Activated T-helper 1 cell treated with Interleukin-2 at 50 U/mL for 16 hours (primary cell): ENCODE results near the gene ISYNA1.

Source experiments
- DNase-seq: peaks from one replicate; pipeline ENCODE4 v3.0.0-alpha.2; 2020; ENCODE audit warnings: low read depth

Gene ISYNA1

DNA sequence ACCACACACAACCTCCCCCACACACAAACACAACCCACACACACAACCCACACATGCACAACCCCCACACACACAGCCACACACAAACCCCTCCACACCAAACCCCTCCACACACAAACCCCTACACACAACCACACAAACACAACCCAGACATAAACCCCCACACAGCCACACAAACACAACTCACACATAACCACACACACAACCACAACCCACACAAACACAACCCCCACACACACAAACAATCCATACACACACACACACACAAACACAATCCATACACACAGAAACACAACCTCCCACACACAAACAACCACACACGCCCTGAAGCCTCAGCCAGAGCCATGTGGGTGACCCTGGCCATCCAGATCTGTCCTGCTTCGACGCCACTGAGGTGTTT lies 30.0 kb upstream of the ISYNA1 start:
- DNase-seq: no peak

DNA sequence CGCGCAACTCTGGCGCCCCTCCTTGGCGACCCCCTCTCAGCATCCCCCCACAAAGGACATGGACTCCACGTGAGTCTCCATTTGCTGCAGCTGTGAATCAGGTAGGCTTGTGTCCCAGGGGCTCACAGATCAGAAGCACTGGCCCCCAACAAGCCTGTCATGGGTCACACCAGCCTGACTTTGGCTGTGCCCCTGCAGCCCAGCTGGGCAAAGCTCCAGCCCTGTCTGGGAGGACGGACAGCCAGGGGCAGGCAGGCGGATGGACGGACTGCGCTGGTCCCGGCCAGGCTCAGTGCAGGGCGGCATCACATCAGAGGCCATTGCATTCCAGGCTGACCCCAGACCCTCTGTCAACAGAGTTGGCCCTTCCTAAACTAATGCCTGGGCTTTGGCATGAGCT lies 28.4 kb upstream of the ISYNA1 start:
- no peak for DNase-seq

DNA sequence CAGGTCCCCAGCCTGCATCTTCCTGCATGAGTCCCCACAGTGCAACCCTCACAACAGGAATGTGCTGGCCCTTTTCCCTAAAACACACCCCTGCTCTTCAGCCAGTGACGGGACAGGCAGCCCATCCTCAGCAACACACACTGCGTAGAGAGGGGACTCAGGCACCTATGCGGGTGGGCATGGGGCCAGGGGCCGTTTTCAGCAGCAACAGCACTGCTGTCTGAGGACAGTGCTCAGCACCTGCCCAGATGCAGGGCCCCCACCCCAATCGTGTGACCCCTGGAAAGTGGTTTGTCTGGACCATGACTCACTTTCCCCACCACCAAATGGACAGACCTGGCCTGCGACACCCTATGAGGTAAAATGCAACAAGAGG lies 28.0 kb upstream of the ISYNA1 start:
- no peak for DNase-seq

DNA sequence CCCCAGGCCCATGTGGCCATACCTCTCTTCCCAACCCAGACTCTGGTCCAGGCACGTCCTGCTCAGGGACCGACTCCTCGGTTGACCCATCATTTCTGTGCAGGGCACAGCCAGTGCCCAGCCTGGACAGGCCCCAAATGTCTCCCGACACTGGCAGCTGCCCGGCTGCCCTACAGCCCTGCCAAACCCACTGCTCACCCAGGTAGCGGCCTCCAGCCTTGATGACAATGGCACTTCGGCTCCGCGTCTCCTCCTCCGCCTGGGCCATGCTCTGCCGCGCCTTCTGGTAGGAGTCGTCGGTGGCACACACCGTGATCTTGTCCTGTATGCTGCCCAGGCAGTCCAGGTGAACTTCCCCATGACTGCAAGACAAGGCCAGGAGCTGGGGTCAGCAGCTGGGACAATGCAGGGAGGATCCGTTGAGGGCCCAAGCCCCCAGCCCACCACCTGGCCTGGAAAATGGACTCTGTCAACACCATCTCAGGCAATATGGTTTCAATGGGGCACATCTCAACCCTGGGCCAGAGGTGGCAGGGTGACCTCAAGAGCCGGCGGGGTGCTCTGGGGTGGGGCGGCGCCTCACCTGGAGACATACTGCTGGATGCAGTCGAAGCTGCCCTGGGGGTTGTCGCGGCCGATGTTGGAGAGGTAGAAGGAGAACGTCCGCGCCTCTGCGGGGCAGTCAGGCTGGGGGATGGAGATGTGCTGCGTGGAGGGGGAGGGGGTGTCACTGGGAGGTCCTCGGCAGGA lies 27.5 kb upstream of the ISYNA1 start:
- DNase-seq: no peak

DNA sequence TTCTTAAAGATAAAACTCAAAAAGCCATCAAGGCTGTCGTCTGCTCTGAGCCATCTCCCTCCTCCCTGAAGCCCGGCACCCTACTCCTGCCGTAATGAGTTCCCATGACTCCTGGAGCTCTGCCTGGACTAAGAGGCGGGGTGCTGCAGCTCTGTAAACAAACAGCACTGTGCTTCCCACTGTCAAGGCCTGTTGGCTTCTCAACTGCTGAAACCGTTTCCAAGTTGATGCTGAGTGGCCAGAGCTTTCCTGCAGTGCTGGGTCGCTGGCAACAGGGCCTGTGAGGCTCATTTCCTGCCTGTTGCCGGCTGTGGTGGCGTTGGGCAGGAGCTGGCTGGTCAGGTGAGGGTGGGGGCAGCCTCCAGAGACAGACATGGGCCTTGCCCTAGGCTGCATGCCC lies 26.7 kb upstream of the ISYNA1 start:
- DNase-seq: no peak

DNA sequence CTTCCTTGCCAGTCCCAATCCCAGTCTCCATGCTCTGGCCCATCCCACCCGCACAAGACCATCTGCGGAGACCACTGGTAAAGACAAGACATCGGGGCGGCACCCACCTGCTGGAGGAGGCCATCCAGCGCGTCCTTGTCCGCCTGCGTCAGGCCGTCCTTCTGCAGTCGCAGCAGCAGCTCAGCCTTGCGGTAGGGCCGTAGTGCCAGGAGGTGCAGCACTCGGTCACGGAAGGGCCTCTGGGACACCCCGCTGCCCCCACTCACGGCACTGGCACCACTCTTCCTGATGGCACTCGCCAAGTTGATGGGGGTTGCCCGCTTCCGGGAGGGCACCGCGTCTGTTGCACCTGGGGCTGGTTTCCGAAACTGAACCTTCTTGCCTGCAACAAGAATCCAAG lies 23.5 kb upstream of the ISYNA1 start:
- DNase-seq: no peak

DNA sequence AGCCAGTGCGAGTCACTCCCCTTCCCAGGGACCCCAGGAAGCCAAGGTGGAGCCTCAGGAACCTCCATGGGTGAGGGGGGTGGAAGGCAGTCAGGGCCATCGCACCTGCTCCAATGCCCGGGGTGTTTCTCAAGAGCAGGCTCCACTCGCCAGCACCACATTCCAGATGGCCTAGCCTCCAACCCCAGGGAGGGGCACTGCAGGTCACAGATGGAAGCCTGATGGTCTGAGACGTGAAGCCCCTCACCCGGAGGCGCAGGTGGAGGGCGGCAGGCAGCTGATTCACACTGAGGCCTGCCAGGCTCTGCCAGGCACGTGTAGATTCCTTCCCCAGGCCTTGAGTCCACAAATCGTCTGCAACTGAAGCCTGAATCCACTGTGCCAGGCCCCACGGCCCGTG lies 23.0 kb upstream of the ISYNA1 start:
- DNase-seq: no peak

DNA sequence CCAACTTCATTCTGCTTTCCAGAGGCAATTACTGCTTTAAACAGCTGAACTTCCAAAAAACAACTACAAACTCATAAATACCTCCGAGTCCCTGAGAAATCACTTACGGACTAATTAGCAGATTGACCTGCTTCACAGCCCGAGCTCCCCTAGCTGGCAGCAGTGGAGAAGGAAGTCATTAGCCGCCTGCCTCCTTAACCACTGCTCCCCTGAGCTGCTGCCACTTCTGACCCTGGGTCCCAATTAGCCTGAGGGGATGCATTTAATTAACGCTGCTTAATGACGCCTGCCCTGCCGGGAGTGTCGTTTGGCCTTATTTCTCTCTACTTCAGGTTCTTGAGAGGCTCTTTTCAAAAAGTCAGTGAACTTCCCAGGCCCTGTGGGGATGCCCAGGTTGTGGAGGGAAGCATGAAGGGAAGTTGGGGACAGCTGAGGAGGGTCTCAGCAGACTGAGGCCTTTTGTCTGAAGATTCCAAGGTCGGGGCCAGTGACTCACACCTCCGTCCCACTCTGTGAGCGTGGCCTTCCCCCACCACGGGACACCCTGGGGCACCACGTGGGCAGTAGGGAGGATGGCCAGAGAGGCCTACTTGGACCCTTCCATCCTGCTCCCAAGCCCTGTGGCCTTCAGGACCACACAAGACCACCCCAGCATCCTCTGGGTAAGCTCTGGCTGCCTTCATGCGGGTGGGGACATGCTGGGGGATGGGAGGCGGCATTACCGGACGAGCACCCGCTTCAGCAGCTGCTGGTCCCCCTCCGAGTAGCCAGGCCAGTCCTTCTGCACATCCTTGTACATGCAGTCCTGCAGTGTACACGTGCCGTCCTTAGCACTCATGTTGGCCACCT lies 19.8 kb upstream of the ISYNA1 start:
- DNase-seq: no peak

DNA sequence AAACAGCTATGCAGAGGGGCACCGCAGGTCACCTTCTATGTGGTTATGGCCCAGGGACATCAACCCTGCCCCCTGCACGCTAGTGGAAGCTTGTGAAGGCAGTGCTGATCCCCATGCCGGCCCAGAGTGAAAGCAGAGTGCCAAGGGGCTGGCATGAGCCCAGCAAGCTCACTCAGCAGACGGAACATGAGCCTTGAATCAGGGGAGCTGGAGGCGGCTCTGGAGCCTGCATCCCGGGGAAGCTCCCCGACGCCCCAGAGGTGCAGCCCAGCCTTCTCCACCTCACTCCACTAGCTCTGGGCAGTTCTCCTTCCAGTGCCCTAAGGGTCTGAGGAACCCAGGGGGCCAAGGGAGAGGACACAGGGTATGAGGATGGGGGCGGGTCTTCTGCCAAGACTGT lies 19.0 kb upstream of the ISYNA1 start:
- DNase-seq: no peak

DNA sequence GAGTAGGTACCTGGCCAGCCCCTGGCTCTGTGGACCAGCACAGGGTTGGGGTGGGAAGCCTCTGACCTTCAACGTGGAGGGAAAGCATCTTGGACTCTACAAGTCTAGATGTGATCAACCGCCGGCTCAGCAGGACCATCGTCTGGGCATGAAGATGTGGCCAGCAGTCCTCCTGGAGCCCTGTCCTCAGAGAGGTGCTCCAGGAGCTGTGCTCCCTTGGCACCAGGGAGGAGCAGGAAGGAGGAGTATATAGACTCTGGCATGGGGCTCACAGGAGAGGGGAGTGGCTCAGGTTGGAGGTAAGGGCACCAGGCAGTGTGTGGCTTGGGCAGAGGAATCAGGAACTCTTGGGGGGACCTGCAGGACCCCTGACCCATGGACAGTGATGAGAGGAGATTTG lies 18.3 kb upstream of the ISYNA1 start:
- no peak for DNase-seq

DNA sequence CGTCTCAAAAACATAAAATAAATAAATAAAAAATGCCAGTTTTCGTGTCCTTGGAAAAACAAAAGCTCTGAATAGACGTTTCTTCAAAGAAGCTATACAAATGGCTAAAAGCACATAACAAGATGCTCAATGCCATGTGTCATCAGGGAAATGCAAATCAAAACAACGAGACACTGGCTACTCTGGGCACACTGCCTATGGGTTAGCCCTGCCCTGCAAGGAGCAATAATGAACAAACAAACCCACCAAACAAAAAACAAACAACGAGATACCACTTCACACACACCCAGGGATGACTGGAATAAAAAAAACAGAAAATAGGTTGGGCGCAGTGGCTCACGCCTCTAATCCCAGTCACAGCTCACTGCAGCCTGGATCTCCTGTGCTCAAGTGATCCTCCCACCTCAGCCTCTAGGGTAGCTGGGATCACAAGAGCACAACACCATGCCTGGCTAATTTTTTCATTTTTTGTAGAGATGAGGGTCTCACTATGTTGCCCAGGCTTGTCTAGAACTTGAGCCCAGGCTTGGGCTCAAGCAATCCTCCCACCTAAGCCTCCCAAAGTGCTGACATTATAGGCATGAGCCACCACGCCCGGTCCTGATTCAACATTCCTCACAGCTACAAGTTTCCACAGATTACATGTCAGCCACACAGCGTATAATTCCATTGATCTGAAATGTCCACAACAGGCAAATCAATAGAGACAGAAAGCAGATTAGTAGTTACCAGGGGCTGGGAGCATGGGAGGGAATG lies 15.5 kb upstream of the ISYNA1 start:
- no peak for DNase-seq

DNA sequence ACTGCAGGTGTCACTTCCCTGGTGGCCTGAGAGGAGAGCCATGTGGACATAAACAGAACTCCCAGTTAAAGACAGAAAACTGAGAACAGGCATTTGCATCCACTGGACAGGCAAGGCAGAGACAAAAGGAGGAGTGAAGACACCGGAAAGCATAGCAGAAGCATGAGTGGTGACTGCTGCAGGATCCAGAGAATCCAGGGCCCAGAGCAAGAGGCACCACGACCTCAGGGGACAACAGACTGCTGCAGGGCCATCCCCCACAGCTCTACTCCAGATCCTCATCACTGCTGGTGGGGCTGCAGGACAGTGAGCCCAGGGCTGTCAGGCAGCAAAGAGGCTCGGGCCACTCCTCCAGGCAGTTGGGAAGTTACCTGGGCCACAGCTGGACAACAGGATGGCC lies 14.5 kb upstream of the ISYNA1 start:
- no peak for DNase-seq

DNA sequence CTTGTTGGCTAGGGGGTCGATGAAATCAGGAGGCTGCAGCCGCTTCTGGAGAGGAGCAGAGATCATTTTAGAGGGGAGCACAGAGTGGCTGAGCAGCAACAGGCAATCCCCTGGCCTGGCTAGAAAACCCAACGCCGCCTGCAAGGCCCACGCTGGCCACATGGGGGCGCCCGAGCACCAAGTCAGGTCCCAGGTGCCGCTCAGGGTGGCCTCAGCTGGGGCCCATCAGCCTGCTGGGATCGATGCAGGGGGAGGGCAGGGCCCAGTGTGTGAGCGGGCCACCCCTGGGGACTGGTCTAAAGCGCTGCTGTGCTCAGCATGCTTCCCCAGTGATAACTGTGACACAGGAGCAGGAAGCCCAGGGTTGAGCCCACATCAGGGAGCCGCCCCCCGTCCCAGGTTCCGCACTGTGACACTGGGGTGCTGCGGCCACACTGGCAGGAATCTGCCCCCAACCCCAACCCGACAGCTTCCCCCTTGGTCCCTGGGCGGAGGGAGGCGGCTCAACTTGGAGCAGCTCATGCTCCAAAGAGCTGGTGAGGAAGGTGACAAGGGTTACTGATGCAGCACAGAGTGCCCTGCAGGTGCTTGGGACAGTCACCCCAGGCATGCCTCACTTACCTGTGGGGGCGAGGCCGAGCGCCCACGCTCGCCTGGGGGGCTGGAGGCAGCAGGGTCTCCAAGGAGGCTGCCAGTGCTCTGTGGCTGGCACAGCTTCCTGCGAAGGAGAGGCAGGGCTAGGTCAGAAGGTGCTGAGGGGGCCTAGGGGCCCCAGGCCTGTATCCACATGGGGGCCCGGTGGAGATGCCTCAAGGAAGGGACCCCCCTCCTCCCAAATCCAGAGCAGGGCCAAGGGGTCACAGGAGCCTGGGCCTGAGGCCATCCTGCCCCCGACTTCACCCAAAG lies 13.3 kb upstream of the ISYNA1 start:
- peak; percentile 75 for DNase-seq

DNA sequence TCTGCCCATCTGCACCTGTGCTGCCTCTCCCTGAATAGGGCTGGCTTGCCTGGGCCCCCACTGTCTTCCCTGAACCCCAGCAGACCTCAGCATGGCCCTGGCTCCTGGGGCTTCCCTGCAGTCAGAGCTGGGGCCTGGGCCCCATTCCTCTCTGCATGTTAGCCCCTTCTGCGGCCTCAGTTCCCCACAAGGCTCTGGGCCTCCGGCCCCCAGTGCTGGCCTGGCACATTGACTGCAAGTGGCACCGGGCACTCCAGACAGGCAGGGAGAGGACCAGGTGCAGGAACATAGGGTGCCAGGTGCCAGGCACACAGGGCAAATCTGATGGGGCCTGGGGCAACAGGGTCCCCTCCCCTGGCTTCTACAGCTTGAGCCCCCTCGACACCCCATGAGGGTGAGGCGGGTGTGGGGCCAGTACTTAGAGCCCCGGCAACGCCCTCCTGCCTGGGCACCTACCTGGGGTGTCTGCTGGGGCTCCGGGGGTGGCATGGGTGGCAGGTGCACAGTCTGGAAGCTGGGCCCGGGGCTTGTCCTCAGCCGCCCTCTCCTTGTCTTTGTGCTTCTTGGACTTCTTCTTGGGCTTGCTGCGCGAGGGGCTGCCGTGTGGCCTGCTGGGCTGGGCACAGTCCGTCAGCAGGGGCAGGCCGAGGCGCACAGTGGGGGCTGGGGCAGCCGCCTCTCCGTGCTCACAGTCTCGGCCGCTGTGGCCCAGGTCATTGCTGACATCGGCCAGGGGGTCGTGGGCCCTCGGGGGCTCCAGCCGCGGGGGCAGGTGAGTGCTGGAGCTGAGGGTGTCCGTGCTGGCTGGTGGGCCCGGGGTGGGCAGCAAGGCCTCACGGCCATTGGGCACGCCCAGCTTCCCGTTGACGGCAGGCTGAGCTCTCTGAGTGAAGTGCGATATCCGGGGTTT lies 12.3 kb upstream of the ISYNA1 start:
- no peak for DNase-seq

DNA sequence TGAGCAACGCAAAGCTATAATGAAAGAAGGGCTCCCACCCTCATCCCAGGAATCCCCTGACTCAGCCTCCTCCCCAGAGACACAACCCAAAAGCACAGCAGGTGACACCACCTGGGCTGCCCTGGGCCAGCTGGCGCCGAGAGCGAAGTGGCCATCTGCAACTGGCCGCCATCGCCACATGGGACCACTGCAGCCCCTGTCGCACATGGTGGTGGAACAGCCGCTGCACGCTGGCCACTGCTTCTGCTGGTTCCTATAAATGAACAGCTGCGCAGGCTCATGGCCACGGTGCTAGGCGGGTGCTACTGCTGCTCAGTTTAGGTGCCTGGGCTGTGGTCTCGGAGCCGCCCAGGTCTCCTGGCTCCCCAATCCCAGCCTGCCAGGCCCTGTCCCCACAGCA lies 11.6 kb upstream of the ISYNA1 start:
- DNase-seq: no peak

DNA sequence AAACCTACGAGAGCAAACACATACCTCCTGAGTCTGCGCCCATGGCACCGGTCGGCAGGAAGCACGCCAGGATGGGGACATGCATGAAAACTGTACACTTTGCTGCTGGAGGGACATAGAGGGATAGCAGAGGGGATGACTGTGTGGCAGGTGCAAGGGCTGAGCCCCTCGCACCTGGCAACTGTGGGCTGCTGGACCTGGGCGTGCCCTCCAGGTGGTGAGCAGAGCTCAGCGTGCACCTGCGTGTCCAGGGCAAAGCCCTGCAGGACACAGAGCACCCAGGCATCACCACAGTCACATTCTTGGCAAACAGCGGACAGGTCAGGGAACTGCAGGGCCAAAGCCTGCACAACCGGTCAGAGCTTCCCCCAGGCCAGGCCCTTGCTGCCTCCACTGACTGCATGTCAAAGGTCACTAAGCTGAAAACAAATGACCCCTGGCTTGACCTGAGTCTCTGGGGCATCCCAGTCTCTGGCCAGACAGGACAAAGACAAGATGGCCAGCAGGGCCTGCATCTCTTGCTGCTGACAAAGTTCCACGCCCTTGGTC lies 9.0 kb upstream of the ISYNA1 start:
- no peak for DNase-seq

DNA sequence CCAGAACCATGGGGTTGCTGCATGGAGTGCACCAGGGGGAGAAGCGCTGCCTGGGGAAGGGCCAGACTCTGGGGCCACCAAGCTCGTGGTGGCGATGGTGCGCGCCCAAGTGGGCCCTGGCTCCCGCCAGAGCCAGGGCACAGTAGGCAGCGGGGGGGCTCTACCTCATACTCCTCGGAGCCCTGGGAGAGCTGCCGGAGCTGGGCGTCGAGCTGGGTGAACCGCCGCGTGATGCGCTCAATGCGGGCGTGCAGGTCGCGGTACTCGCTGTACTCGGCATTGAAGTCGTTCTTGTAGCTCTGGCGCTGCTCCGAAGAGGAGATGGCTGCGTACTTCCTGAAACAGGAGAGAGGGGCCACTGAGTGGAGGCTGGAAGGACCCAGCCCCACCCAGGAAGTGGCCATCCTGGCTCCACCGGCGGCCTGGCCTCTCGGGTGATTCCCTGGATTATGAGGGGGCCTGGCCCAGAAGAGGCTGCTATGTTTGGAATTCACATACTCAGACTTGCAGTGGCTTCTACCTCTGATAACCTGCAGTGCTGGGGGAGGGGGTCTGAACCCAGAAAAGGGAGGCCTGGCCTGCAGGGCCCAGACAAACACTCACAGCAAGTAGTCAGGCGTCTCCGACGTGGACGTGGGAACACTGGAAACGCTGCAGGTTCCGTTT lies 8.3 kb upstream of the ISYNA1 start:
- no peak for DNase-seq

DNA sequence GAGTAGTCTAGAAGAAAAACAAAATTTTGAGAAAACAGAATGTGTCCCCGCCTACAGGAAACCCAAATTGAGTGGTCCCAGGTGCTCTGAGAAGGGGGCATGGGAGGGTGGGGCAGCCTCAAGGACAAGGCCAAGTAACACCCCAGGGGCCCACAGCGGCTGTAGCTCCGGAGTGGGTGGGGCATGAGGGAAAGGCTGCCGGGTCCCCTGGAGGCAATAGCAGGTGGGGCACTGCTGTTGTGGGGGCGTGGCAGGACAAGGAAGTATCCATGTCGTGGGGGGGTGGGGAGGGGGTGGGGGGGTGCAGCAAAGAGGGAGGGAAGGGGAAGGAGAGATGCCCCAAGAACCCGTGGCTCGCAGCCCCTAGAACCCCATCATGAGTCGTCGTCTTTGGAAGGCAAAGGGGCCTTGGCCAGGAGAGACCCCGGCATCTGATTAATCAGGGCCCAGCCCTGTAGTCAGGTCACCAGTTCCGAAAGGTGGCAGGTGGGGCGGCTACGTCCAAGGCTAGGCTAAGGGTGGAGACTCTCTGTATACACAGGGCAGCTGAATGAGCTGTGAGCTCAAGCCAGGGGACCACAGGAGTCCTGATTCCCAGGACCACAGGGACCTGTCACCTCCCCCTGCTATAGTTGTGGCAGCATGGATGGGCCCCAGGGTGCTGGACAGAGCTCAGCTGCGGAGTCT lies 7.5 kb upstream of the ISYNA1 start:
- no peak for DNase-seq

DNA sequence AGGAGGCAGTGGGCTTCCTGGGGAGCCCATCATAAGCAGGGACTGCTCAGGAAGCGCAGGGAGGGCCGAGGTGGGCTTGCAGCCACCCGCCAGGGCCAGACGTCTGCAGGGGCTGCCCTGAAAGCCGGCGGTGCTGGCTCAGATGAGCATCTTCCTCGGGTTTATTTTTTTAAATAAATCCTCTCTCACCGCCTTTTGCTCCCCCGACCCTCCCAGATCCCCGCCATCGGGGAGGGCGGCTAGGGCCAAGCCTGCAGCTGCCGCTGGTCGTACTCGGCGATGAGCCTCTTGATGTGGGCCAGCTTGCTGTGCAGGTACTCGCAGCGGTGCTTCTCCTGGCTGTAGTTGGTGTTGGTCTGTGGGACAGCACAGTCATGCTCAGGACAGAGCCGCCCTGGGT lies 6.6 kb upstream of the ISYNA1 start:
- no peak for DNase-seq
